GM21381 (cell line): Measurements from ENCODE around the gene CFAP61.
A peak's percentile ranks its signal among the peaks of the same experiment; 100 is the strongest.
"Not testable (repeated sequence)": the region's sequence is repeated elsewhere in the genome, so short reads cannot be mapped to it uniquely, and the experiment has no call there.

Experiments
- ATAC-seq: cut with Tn5 transposase; IDR thresholded peaks from one replicate; pipeline ENCODE4 v1.9.1; 2021; ENCODE audit warnings: mild to moderate bottlenecking, moderate library complexity; ENCODE audit not compliant: unreplicated experiment

The CFAP61 gene, protein sequence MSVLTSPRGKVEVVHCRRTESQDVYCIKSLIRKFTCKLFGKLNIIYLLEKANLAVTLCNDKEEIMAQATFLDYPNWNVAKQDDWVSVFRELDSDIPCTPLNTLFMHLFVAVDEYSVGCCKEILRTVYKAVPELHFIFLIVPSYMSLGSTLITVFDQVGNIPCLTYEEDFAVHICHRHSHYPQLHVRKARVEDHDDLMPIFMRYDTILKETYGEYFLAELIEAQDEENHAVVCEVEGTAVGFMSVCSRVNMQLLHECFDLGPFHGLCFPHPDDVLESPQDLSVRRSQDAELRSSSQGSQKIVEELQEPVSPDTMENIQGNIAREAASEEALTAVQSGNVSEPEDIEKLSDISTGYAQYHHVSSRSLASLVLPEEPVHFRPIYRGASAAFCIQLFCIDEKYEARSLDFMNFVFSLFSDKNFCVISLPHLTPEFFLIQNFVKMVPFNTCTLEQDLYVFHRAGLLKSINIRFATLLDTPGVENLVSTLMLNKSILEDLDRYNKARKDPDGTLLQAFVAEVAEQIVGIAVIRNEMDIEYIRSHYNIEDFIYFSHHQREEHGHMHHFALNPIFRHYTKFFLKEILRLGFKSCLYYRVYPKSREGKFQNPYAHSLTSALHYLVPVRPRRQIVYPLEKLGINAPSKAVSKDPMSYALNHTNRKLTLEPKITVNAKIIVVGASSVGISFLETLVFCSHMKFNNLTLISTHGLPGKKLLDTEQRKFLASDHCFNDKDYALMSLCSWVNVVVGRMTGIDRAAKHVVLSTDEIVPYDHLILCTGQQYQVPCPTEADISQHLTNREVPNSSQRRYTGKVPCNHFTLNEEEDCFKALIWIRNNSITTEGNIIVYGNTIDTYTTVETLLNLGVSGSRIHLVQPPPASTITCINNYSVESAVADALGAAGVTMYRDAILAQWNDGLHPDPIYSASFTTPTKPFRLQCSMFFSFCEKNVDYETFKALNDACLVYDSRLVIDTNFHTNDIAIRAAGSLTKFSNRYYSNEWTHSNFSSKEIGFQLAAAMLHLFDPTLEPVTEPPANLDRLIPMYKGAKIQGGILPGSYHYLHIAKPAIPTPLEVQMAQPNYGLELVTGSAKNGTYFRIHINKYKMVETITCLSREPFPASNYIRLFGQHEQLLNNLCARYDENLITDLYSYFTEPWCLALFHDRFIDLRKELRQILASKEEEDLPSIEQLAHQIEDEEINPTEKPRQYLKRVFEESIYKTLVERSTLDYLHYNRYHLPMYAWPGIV

DNA sequence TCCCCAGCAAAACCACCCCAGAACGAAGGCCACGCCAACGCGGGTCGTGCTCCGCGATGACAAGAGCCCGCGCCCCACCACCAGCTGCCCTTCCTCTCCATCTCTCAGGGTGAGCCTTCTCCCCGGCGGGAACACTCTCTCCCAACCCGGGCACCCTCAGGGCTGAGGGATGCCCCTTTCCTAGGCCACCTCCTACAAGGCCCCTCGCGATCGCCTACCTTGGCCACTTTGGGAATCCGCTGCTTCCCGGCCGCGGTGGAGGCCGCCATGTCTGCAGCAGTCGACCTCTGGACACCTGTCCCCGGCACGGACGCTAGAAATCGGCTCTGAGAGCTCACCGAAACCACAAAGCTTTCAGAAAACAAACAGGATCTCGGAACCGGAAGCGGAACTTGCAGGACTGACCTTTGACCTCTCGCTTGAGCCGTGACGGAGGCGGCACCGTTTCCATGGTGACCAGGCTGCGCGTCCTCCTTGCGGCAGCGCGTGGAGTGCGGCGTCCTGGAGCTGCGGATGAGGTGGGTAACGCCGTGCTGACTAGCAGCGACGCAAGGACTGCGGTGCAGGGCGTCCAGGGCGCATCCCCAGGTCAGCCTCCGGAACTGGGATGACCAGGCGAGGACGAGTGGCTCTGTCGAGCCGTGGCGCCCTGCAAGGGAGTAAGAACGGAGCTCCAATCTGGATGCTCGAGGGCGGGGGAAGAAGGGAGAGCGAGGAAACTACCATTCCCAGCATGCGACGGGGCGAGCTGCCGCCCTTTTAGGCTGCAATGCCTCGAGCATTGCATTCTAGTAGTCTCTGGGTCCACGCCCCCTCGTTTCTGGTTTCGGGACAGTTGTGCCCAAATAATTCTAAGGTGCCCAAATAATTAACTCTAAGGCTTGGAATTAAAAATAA is at the start of gene CFAP61, which contains the start of gene CRNKL1:
CFAP61 (plus strand) TSS at position 459 of the 897 bp plus-strand sequence. CDS start 4,122 bp downstream, outside the sequence.
CRNKL1 (minus strand) TSS at position 393 of the 897 bp plus-strand sequence; CDS start at position 269, 124 bp downstream.
- peak; percentile 90 for ATAC-seq

DNA sequence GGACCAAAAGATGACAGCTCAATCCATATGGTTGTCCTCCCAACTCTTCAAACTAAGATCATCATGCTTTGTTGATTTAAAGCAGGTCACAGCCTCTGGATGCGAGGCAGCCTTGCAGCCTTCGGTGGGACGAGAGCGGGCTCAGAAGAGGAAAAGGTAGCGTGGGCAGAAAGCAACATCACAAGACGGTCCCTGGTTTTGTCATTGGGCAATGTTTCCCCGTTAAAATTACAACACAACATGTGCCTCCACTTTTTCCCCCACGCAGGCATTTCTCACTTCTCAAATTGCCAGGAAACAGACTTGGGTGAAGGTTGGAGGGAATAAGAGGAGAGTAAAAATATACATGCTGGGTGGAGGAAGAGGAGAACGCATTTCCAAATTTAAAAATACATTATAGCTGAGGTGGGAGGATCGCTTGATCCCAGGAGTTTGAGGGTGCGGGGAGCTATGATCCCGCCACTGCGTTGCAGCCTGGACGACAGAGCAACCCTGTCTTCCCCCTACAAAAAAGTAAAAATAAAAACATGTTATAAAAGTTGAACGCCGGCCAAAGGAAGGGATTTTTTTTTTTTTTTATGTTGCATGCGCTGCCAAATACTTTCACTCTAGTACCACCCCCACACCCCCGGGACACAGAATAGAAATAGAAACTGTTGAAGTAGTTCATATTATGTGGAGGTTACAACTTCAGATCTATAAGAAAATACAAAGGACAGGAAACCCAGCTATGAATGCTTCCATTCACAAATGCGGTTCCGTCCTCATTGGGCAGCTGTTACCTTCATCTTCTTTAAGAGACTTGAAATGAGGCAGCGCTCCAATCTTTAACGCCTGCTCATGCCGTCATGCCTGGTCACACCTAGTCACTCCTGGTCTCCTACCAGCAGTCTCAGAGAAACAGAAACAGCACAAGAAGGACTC is 49.0 kb upstream of the CFAP61 start:
- ATAC-seq: no peak

DNA sequence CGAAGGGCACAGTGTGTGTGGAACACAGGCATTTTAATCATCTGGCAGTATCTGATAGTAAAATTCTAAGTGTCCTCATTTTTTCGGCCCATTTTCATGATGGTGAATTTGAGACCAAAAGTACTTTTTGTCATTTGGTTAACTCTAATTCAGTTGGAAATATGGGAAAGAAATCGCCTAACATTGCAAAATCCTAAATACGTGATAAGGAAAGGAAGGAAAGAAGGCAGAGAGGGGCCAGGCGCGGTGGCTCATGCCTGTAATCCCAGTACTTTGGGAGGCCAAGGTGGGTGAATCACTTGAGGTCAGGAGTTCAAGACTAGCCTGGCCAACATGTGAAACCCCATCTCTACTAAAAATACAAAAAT is 48.4 kb upstream of the CFAP61 start:
- not testable (repeated sequence) for ATAC-seq

DNA sequence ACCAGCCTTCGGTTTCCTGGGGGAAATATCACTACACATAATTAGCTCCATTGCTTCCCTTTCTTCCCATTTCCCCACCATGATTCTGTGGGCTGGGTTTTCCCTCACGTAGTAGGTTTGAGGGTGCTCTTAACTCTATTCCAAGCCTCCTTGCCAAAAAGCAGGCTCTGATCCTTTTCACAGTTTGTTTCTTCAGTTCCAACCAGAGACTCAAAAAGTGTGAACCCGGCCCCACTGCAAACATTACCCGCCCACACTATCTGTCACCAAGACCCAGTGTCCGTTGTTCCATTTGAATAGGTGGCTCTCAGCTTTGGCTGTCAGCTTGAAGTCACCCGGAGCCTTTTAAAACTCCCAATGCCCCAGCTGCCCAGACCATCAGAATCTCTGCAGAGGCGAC is 47.0 kb upstream of the CFAP61 start:
- no peak for ATAC-seq

DNA sequence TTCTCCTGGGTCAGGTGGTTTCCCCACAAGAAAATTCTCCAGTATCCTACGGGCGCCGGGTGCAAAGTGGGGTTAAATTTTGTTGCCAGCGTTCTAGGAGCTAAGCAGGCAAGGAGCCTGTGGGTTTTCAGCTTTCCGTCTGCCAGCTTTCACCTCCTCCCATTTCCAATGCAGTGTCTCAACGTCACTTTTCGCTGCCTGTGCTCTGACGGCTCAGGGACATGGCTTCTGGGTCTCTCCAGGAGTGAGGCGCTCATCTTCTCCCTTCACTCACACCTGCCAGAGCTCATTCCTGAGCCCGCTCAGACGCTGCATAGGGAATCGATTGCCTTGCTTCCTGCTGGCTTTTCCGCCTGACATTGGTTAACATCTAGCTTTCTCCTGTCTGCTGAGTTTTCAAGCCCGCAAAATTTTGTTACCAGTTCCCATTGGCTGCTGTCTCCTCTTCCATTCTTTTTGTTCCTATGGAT is 42.5 kb upstream of the CFAP61 start:
- no peak for ATAC-seq

DNA sequence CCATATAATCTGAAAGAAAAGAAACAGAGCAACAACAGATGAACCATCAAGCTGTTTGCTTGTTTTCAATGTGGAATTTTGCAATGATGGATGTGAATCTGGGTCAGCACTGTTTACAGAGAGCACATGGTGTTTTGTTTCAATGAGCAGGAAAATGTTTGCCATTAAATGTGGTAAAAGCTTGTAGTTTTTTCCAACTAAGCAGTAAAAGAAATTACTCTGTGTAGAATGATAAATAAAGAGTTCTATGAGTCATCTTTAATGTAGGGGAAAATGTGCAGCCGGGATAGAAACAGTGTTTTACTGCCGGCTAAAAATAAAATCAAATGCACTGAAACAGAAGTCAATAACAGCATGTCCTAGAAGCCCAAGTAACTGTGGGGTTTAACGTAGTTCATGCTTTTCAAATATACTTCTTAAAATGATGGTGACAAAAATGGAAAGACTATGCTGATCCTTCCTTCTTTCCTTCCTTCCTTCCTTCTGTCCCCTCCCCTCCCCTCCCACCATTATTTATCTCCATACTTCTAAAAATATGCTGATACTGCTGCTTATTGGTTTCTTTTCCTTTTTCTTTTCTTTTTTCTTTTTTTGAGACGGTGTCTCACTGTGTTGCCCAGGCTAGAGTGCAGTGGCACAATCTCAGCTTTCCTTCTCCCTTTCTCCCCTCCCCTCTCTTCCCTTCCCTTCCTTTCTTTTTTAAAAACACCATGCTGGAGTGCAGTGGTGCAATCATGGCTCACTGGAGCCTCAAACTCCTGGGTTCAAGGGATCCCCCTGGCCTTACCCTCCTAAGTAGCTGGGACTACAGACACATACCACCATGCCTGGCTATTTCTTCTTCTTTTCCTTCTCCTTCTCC is 41.5 kb upstream of the CFAP61 start:
- no peak for ATAC-seq

DNA sequence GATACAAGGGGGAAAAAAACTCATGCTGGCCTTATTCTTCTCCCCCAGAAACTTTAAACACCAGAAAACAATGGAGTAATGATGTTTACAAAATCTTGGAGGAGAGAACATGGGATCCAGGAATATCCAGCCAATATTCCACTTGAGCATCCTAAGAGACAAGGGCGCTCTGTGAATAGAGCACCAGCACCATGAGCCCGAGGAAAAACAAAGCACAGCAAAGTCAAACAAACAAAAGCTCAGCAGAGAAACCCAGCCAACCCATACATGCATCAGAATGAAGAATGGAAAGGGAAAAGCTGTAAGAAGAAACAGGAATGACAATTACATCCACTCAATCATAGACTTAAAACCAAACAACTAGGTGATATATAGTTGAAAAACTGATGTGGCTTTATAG is 39.8 kb upstream of the CFAP61 start:
- no peak for ATAC-seq

DNA sequence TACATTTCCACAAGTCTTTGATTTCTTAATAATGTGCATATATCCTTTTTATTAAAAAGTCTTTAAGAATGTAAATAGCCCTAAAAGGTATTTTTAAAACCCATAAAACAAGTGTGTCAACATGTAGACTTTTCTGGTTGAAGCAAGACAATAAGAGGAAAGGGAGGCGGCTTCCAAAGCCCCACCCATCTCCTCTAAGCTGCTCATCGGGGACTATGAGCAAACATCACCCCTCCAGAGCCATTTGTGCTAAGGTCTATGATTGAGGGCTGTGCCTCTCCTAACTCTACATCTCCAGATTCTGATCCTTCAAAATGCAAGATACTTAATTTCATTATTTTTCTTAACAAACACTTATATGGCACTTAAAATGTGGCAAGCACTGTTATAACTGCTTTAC is 37.7 kb upstream of the CFAP61 start:
- no peak for ATAC-seq

DNA sequence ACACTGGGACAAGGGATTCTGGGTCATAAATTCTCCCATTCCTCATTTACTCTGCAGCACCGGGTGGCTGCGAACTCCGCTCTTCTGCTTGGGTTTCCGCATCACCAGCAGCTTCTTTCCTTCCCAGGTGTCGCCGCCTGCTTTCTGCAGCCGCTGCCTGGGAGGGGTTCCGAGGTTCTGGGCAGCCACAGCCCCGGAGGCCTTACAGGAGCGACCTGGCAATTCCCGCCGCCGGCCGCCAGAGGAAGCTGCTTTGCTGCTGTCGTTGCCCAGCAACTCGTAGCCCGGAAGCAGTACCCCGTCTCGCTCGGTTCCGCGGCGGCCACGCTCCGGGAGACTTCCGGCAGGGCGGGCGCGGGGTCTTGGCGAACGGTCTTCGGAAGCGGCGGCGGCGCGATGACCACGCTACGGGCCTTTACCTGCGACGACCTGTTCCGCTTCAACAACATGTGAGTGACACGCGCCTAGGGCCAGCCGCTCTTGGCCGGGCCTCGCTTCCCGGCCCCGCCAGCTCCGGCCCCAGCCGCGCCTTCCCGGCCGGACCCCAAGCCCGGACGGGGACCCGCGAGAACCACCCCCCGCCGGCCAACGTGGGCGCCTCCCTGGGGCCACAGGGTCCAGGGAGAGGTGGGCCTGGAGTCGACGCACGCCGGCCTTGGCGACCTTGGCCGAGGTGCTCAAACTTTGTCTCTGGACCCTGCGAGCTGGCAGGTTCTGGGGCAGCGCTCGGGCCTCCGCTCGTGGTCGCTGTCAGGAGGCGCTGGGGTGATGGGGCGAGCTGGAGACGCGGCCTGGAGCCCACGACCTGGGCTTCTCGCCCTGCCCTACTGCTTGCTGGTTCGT is 35.1 kb upstream of the CFAP61 start, which contains the start of gene NAA20:
NAA20 (plus strand) TSS at position 362 of the 843 bp plus-strand sequence; CDS start at position 397, 35 bp downstream.
- peak; percentile 99 for ATAC-seq

DNA sequence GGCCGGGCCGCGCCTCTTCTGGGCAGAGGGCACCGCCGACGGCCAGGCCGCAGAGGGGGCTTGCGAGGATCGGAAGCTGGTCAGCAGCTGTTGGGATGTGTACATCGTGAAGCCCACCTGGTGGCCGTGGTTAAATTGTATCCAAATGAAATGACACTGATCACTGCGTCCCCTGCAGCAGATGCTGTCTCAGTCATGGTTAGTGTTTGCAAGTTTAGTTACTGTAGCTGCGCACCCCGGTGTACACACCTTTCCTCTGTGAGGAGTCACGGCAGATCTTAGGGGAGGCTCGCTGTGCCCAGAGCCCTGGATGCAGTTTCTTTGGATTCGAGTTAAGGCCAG is 34.5 kb upstream of the CFAP61 start:
- ATAC-seq: no peak

DNA sequence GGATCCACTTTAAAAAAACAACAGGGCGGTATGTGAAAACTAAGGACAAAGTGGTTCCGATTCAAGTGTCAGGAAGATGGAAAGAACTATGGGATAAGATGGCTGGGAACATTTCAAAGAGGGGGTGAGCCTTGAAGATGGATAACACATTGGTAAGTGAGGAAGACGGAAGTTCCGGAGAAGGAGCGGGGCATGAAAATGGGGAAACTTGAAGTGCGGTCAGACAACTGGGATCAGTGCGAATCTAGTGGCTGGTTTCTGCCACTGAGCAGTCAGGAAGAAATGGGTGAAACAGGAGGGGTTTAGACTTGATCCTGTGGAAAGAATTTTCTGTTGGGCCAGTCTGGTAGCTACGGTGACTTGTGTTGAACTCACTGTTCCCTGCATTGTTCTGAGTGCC is 34.0 kb upstream of the CFAP61 start:
- no peak for ATAC-seq

DNA sequence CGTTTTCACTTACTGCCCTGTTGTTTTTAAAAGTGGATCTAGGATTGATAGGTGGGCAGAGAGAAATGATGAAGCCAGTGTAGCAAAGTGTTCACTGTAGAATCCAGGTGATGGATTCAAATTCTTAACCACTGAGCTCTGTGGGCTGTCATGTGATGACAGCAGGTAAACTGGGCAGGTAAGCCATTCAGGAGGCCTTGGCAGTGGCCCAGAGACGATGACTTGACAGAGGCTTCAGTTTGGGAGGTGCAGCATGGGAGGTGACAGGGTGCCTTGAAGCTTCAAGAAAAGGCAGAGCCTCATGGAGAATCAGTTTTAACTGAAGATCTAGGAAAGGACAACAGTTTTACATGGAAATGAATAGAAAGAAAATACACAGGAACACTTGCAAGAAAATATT is 33.2 kb upstream of the CFAP61 start:
- ATAC-seq: no peak

DNA sequence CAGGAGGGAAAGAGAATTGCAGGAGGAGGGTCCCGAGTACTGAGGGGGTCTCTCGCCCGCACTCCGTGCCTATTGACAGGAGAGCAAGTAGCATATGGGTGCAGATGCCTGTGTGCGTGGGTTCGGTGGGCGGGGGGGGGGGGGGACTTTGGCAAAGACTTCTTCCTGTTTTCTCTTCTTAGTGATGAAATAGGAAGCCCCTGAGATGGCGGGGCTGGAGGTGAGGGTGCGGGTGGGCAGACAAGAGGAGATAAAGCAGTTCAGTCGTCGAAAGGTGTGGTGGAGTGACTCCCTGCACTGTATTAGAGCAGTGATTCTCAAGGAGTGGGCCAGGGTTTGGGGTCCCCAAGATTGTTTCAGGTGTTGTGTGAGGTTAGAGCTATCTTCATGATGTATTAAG is 31.4 kb upstream of the CFAP61 start:
- ATAC-seq: no peak

DNA sequence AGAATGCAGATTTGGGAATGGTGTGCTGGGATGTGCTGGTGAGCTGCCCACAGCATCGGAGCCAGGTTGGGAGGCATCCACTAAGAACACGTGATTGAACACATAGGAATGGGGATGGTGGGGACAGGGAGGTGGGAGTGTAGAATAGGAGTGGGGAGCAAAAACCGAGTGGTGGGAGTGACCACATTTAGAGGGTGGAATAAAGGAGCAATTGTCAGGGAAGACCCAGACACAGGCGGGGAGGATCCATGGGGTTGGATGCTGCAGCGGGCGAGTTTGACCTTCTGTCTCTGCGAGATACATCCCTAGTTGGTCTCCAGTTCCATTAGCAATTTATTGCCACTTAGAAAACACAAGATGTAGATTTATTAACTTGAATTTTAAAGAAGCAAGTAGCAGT is 30.5 kb upstream of the CFAP61 start:
- no peak for ATAC-seq

DNA sequence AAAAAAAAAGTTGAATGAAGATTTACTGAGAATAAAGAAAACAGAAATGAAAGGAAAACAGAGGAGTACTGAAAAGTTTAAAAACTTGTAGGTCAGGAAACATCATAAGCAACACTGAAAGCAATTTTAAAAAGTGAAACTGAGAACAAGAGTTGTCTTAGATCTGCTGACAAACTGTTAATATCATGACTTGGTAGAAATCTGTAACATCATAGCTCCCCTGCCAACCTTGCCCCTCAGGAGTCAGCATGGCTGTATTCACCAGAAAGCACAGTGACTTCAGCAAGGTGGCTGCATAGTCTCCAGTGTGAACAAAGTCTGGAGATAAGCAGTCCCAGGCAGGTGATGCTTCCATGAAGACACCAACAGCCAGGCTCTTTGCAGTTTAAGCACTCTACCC is 29.8 kb upstream of the CFAP61 start:
- ATAC-seq: no peak

DNA sequence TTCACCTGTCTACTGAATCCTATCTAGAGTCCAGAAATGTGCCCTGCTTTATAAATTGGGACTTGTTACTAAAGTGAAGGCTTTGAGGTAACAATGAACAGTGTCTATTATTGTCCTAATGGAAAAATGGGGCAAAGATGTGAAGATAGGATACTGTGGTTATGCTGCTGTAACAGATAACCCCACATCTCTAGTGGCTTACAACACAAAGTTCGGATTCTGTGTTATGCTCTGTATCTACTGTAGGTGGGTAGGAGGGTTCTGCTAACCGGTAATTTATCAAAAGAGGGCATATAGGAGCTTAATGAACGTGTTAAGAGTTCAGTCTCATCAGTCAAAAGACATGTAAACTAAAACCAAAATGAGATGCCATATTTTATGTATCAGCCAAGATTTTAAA is 28.9 kb upstream of the CFAP61 start:
- no peak for ATAC-seq

DNA sequence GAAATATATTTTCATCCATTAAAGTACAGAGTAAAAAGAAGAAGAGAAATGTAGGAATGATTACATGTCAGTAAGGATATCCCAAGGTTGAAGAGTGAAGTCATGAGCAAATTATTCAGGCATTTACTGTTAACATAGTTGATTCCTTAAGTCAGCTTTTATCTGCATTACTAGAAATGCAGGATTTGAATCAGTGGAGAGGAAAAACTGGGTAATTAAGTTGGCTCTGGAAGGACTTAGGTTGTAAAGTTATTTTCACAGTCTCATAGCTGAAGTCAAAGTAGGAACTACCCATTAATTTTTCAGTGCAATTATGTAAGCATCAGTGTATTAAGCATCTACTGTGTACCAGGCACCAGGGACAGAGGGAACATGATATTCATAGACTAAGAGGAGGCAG is 27.4 kb upstream of the CFAP61 start:
- no peak for ATAC-seq
